IPS DF 19.7 (cell line): ENCODE data around the gene NRP2.

Source experiments
- DNase-seq: peaks from one replicate; pipeline ENCODE4 v3.0.0-alpha.2; 2013; ENCODE audit warnings: low read depth, low spot score

Gene NRP2

DNA sequence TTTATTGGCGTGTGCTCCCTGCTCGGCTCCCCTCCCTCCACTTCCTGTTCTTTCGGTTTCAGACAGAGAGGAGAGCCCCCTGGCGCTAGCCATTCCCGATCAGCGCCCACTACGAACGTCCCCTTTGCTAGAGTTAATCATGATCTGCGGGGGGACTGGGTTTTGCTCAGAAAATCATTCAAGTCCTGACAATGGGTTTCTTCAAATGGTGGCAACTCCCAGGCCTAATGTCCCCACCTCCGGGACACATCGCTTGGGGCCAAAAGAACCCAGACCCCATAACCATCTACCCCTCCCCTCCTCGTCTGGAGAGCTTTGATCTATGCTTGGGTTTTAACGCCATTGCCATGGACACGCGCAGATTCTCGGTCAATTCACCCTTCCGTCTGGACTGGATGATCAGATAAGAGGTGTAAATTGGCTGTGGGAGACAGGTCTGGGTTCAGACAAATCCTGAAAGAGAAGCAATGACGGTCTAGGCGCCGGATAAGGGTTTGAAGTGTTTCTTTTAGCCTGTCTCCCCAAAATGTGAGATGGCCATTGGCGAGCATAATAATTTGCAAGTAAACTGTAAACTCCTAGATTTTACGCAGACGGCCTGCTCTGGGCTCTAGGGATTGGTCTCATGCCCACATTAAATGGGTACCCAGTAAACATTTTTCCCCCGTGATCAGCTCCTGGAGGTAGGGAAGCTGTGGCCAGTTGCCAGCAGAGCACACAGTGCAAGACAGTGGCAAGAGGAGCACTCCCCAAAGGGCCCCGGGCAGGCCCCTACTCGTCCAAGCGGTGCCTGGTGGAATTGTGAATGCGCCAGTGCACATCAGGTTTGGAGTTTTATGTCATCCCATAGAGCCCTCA, 4.7 kb downstream of the NRP2 start:
- DNase-seq, result no peak

DNA sequence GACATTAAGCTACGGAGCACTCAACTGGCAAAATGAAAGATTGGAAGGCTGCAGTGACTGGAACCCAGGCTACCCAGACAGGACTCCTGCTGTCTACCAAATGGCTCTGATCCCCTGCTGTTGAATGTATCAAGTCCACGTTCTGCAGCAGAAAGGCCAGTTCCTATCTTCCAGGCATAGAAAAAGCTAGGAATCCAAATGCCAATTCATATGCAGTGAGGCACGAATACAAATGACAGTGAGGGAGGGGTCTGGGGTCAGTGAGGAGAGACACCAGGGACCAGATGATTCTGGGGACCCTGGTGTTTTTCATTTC, 5.3 kb downstream of the NRP2 start:
- DNase-seq, result no peak

DNA sequence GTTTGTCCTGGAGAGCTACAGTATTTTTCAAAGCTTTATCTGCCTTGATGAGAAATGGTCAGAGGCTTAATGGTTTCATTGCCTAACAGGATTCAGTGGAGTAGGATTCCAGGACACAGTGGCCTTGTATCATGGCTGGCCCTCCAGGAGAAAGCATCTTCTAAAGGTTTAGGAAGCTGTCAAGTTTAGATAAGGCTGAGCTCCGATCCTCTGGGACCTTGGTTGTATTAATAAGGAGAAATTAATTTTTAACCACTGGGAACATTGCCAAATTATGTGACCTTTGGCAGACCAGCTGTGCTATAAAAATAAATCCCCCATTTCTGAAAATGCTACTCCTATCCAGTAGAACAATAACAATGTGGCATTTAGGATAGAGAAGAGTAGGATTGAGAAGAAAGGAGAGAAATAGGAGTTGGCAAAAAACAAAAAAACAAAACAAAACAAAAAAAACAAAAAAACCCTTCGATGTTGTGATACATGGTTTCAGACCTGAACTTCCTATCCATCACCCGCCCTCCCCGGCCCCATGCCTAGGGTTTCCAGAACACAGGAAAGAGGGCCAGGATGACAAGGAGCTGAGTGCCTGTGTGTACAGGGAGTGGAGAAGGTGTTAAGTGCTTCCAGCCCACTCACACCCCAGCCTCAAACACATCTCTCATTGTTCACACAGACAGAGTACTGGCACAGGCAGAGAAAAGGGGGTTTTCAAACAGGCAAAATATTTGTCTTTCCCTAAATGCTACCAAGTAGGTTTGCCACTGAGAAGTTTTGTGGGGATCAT, 6.3 kb downstream of the NRP2 start:
- no peak for DNase-seq

DNA sequence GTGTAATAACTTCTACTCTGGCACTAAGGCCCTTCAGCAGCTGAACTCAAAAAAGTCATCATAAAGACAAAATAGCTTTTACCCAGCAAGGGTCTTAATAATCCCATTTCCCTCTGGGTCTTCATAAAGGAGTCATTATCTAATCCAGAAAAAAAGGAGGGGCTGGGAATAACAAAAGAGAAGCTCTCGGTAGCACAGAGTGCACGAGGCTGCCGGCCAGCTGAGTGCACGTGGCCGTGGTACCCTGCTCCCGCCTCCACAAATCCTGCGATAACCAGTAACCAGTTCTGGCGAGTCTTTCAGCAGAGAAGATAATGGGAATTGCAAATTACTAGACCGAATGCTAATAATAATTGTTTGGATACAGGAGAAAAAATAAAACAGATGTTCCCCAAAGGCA, 7.5 kb downstream of the NRP2 start:
- no peak for DNase-seq

GRCh38 chr2:205692104-205692503, 9.8 kb downstream of the NRP2 start:
- no peak for DNase-seq

- DNase-seq, result no peak
Observed at GRCh38 chr2:205694256-205694655, 12.0 kb downstream of the NRP2 start.

GRCh38 chr2:205695460-205695991, 13.2 kb downstream of the NRP2 start:
- DNase-seq, result no peak

DNA sequence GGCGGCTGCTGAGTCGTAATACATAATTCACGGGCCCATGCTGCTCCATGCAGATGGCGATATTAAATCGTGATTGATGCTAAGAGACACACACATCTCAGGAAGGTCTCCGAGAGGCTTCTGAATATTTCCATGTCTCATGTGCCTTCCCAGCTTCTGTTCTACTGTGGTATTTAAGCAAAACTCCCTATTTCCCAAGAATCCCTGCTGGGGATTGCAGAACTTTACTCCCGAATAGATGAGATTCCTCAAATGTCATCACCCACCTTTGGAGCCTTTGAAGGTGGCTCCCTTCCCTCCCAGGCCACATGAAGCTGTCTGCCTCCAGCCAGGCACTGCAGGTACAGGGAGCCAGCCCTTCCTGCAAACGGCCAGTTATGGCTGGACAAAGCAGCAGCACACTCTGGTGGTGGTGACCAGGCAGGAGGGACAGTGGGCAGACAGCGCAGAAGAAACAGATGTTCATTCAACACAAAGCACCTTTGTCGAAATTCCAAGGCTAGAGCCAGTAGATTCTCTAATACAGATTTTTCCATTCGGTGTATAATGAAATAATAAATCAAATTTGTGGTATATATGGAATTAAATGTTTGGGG, 14.1 kb downstream of the NRP2 start:
- DNase-seq, result no peak

DNA sequence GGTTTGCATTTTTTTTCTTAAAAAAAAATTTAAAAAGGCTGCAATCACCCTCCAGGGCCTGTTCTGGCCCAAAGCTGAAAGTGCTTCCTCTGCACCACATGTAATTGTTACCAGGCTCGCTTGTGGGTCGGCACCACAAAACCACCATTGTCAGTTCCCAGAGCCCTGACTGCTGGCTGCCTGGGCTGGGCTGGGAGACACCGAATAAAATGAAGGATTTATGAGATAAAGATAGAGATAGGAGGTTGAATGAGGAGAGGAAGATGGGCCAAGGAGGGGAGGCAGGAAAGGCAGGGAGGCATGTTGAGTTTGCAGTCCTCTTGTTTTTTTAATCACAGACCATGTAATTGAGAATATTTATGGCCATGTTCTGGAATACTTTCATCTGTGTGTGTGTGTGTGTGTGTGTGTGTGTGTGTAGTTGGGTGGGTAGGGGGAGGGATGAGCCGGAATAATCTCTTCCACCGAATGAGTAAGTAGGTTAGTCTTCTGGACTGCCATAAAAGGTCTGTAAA, 14.7 kb downstream of the NRP2 start:
- no peak for DNase-seq

- DNase-seq, result no peak
Observed at GRCh38 chr2:205698286-205699268, 16.3 kb downstream of the NRP2 start.

DNA sequence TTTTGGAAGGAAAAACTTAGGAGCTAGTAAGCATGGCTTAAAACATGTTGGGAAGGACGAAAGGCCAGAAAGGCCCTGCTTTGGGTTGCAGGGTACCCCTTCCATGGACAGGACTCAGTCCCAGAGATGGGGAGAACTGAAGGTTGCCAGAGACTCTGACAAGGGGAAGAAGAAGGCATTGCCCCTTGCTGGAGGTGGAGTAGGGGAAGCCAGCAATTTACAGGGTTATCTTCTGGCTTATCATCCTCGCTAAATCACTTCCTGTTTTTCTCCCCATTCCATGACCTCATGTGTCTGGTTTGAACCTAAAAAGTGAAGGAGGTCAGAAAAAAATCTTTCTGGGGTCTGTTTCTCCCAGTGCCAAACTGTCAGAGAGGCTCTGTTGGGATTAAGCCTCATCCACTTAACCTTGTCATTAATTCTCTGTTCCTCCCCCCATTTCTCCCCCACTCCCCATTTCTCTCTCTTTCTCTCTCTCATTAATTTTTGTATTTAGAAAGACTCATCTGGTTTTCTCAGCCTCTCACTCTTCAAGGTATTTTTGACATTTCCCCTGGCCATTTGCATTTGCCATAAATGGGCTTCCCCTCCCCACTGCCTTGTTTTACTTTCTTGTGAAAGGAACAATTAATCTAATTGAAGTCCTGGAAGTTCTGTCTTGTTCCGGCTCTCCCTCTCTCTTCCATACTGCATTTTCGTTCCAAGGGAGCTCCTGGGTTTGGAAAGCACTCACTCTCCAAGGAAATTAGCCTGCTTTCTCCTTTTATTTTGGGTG, 17.4 kb downstream of the NRP2 start:
- DNase-seq, result no peak

- no peak for DNase-seq
Observed at GRCh38 chr2:205700331-205701132, 18.2 kb downstream of the NRP2 start.

GRCh38 chr2:205701509-205701908, 19.2 kb downstream of the NRP2 start:
- no peak for DNase-seq

- no peak for DNase-seq
Observed at GRCh38 chr2:205702576-205702975, 20.3 kb downstream of the NRP2 start.

- DNase-seq, result no peak
Observed at GRCh38 chr2:205703471-205704126, 21.3 kb downstream of the NRP2 start.

- no peak for DNase-seq
Observed at GRCh38 chr2:205704127-205704741, 21.9 kb downstream of the NRP2 start.

DNA sequence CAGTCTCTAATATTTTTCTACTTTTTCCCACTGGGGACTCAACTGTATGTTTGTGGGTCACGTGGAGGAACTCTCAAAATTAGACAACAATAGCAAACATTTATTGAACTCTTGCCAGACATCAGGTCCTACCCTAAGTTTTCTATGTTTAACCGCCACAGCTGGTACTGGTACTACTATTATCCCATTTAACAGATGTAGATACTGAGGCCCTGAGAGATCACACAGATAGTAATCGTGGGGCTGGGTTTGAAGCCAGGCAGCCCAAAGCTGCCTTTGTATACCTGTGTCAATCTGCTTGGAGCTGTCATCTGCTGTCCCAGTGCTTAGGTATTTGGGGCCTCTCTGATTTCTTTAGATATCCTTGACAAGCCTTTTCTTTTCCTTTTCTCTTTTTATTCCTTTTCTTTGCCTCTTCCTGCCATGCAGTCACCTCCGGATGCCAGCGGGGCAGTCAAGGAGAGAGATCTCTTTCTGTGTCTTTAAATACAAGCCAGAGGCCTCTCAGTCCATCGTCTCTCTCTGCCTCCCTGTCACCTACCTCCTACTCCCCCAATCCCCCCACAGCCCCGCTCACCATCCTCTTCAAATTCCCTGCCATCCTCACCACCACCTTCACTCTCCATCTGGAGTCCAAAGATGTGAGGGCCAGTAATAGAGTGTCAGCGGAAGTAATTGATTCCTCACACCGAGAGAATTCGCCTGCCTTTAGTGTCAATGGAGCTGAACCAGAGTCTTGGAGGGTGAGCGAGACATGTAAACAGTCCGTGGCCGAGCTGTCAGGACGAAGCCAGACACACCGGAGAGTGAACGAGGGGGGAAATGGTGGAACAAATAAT, 23.4 kb downstream of the NRP2 start:
- no peak for DNase-seq
